Retinal pigment epithelial cell (primary cell): Measurements from ENCODE around the gene SUPT7L.

Source experiments
- DNase-seq: peaks from one replicate; pipeline ENCODE4 v3.0.0-alpha.2; 2010; ENCODE audit warnings: low read depth
- H3K4me3 ChIP-seq: 2 replicates; pipeline ENCODE4 v1.5.1; 2011; ENCODE audit warnings: mild to moderate bottlenecking, low read length, control low read depth, moderate library complexity
- TF ChIP-seq, protein P1 (sequence below): conservative IDR thresholded peaks from 2 replicates; pipeline ENCODE4 v1.5.1; 2011; ENCODE audit warnings: low read depth, low read length, control low read depth, inconsistent platforms

SUPT7L gene

DNA sequence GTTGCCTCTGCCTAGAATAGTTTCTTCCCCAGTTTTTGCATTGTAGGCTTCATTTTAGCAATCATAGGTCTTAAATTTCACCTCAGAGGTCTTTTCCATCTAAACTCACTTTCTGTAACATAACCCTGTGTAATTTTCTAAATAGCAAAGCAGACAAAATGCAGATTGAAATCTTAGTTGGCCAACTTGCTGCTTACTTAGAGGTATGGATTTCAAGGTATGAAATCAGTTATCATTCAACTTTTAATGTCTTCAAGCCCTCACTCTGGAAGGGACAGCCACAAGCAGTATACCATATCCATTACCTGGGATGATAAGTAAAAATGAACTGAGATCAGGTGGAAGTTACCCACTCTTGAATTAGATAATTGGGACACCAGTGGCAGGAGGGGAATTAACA, 38.5 kb downstream of the SUPT7L start:
- TF ChIP-seq, protein P1, sequence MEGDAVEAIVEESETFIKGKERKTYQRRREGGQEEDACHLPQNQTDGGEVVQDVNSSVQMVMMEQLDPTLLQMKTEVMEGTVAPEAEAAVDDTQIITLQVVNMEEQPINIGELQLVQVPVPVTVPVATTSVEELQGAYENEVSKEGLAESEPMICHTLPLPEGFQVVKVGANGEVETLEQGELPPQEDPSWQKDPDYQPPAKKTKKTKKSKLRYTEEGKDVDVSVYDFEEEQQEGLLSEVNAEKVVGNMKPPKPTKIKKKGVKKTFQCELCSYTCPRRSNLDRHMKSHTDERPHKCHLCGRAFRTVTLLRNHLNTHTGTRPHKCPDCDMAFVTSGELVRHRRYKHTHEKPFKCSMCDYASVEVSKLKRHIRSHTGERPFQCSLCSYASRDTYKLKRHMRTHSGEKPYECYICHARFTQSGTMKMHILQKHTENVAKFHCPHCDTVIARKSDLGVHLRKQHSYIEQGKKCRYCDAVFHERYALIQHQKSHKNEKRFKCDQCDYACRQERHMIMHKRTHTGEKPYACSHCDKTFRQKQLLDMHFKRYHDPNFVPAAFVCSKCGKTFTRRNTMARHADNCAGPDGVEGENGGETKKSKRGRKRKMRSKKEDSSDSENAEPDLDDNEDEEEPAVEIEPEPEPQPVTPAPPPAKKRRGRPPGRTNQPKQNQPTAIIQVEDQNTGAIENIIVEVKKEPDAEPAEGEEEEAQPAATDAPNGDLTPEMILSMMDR = no peak
- H3K4me3 ChIP-seq = no peak overlapping the region
- DNase-seq = no peak

DNA sequence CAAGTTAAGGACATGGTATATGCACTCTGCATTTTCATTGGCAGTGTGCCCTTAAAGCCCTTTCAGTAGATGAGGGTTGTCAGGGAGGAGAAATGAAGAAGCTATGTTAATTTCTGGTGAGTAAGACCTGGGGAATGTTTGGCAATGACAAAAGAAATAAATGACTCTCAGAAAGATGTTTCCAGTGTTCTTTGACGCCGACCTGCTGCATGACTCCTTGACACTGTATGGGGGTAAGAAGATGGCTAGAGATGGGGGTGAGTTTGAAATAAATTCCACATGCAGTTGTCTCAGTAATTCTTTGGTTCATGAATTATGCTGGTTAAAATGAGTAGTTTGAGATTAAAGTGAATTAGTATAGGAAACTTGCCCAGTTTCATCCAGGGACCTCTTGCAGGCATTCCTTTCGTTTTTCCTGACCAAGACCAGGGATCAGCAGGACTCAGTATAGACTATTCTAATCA, 40.5 kb downstream of the SUPT7L start:
- H3K4me3 ChIP-seq = no peak overlapping the region
- TF ChIP-seq, protein P1 = no peak
- no peak for DNase-seq

DNA sequence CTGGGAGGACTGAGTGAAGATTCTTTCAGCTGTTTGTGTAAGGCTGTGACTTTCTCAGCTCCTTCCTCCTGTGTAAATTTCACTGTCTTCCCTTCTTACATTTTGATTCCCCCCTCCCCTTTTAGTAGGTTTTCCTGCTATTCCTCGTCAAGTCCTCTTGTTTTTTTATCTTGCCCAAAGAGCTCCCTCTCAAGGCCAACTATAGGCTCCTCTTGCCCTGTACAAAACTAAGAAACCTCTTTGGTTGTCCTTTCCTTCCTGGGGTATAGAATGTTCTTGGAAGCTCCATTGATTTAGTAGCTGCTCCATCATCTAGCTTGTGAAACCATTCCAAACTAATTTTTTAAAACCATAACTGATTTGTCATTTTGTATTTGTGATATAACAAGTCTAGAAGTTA, 41.9 kb downstream of the SUPT7L start:
- no peak for DNase-seq
- TF ChIP-seq, protein P1 = no peak
- H3K4me3 ChIP-seq = no peak overlapping the region

DNA sequence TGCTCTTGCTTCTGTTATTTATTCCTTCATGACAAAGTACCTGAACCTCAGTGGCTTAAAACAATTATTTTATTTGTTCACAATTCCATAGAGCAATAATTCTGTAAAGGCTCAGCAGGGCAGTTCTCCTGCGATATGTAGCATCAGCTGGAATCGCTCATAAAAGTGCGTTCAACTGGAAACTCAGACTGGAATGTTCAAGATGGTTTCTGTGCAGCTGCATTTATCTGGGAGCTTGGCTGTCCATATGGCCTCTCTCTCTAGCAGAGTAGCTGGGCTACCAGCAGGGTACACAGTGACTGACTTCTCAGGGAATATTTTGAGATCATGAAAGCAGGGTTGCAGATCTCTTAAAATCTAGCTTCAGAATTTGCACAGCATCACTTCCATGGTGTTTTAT, 48.1 kb downstream of the SUPT7L start:
- TF ChIP-seq, protein P1 = no peak
- DNase-seq = no peak

DNA sequence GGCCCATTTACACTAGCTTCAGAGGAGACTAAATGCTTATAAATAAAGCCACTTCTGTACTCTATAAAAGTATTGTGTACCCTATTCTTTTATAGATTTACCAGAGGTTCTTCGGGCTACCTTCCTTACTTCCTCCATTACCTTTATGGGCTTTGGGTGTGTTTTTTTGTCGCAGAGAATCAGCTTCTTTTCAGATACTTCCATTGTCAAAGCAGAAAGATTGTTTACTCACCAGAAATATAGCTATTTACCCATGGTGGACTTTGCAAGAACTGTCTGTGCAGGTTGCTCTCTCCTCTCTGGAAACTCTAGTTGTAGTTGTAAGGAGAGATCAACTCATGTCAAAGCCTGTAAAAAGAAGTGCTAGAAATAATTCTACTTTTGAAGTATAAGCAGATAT, 49.4 kb downstream of the SUPT7L start:
- H3K4me3 ChIP-seq = no peak overlapping the region
- no peak for DNase-seq
- TF ChIP-seq, protein P1 = no peak

More for the DNA sequence above, 48.1 kb downstream of the SUPT7L start:
- no peak overlapping the region for H3K4me3 ChIP-seq

DNA sequence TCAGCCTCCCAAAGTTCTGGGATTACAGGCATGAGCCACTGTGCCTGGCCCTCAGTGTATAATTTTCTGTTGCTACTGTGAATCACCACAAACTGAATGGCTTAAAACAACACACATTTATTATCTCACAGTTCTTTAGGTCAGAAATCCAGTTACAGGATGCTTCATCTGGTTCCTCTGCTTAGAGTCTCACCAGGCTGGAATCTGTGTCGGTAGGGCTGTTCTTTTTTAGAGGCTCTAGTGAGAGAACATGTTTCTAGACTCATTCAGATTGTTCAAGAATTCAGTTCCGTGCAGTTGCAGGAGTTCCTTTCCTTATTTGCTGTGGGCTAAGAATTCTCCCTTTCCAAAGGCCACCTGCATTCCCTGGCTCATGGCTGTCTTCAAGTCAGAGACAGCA, 56.8 kb downstream of the SUPT7L start:
- H3K4me3 ChIP-seq = no peak overlapping the region
- no peak for DNase-seq
- TF ChIP-seq, protein P1 = no peak
